Neutrophil (primary cell): ENCODE results near the gene MAP2K7.

Experiments
- H3K27ac ChIP-seq: fragments of 200-600 bp; sonication (generic); 2 replicates; pipeline ENCODE4 v1.5.1; 2016; ENCODE audit warnings: mild to moderate bottlenecking, moderate library complexity
- H3K27me3 ChIP-seq: fragments of 200-600 bp; sonication (generic); 2 replicates; pipeline ENCODE4 v1.6.0; 2016; ENCODE audit warnings: mild to moderate bottlenecking
- H3K36me3 ChIP-seq: fragments of 200-600 bp; sonication (generic); 2 replicates; pipeline ENCODE4 v1.5.1; 2017
- H3K4me1 ChIP-seq, 2 experiments: fragments of 200-600 bp in 1 of 2; sonication (generic) in 1 of 2; 1 replicate in 1 of 2; 2 replicates in 1 of 2; pipeline versions ENCODE4 v1.5.1 to v1.6.1; 2013 to 2016; ENCODE audit warnings: low read depth in 1 of 2, low read length in 1 of 2, mild to moderate bottlenecking in 1 of 2, moderate library complexity in 1 of 2; ENCODE audit not compliant: control insufficient read depth in 1 of 2, insufficient read depth in 1 of 2
- H3K4me3 ChIP-seq, 2 experiments: fragments of 200-600 bp in 1 of 2; sonication (generic) in 1 of 2; 1 replicate in 1 of 2; 2 replicates in 1 of 2; pipeline ENCODE4 v1.5.1; 2013 to 2016; ENCODE audit warnings: low read depth in 1 of 2, low read length in 1 of 2, mild to moderate bottlenecking in 1 of 2, moderate library complexity in 1 of 2
- H3K9me3 ChIP-seq: fragments of 200-600 bp; sonication (generic); 2 replicates; pipeline ENCODE4 v1.5.1; 2016
- CTCF ChIP-seq: fragments of 200-600 bp; sonication (generic); IDR thresholded peaks from 2 replicates; pipeline ENCODE4 v1.5.1; 2016; ENCODE audit warnings: antibody characterized with exemption

The MAP2K7 gene

DNA sequence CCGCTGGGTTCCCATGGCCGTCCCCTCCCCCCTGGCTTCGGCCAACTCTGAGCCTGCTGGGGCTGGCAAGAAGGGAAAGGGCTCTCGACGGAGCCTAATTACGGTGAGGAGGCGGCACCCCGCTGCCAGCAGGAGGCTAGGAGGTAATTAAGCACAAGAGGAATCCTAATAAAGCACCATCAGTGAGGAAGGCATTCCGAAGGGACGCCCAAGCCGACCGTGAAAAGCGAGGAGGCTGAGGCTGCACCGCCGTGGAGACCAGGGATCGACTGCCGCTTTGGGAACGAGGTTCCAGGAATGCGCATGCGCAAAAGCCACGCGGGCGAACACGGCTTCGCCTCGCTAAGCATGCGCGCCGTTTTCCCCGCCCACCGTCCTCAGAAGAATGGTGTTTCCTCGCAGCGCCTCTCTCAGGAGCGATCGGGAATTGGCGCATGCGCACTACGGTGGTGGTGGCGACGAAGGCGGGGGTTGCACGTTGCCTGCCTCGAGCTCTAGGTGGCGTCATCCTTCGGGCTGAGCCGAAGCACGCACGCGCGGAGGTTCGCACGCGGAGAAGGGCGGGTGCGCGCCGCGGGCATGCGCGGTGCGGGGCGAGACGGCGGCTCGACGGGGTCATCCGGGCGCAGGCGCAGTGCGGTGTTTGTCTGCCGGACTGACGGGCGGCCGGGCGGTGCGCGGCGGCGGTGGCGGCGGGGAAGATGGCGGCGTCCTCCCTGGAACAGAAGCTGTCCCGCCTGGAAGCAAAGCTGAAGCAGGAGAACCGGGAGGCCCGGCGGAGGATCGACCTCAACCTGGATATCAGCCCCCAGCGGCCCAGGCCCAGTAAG lies at the start of gene MAP2K7:
TSS of gene MAP2K7 (plus strand) at position 634 of the 830 bp plus-strand sequence. CDS start at position 702, 68 bp downstream.
- peaks cover 22 to 23% of the 10 kb centered on the region in 2 experiments for H3K4me1 ChIP-seq
- peaks cover 37% of the 10 kb centered on the region for H3K27me3 ChIP-seq
- H3K9me3 ChIP-seq: no peaks in the 10 kb centered on the region
- H3K36me3 ChIP-seq: peaks cover 10% of the 10 kb centered on the region
- peak within 1 kb of the TSS; percentile 75 to 88 for H3K4me3 ChIP-seq
- TF ChIP-seq CTCF: peak; percentile 92
- H3K27ac ChIP-seq: peak within 1 kb of the TSS; percentile 96

DNA sequence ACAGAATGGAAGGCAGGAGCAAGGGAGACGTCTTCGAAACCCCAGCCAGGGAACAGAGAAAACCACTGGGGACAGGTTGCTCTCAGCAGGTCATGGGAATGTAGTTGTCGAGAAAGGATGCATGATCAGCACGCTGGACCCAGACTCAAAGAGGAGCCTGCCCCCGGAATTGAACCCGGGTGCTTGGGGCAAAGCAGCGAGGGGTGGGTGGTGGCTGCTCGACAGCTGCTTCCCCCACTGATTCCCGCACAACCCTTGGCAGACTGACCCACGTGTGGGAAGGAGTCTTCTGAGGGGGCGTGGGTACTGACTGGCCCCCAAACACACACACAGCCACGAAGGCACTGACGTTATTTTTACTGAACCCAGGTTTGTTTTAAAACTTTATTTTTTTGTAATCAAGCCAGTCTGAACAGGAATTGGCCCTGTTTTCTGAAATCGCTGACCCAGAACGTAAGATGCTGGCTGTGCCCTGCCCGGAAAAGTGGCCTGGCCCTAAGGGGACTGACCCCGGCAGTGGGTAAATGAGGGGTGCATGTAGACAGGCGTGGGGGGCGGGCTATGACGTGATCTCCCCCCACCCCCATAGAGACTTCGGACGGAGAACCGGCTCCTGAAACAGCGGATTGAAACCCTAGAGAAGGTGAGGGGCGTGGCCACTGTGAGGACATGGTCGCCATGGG lies 48.1 kb upstream of the MAP2K7 start:
- H3K4me1 ChIP-seq: peaks cover 0 to 7% of the 10 kb centered on the region in 2 experiments
- H3K9me3 ChIP-seq: no peaks in the 10 kb centered on the region
- peaks cover 1% of the 10 kb centered on the region for H3K36me3 ChIP-seq
- H3K27ac ChIP-seq: no peak overlapping the region
- peaks cover 12% of the 10 kb centered on the region for H3K27me3 ChIP-seq
- TF ChIP-seq CTCF: no peak
- no peak overlapping the region for H3K4me3 ChIP-seq

DNA sequence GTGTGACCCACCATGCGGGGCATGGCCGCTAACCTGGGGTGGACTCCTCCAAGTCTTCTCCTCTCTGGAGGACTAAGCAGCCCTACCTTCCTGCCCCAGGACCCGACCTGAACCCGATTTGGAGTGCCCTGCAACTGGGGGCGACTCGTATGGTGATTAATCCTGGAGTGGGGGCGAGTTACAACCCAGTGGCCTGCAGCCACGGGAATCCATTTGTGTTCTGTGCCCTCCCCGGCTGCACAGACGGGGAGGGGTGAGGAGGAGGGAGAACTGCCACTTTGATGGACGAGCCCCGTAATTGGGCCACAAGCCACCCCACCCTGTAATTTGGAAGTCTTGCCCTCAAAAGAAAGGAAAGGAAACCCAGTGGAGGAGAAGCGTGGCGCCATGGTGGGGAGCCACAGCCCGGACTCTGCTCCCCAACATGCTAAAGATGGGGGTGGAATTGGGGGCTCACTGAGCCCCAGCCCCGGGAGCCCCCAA lies 47.5 kb upstream of the MAP2K7 start:
- H3K4me1 ChIP-seq: peaks cover 0 to 7% of the 10 kb centered on the region in 2 experiments
- no peak for TF ChIP-seq CTCF
- no peak overlapping the region for H3K27ac ChIP-seq
- no peaks in the 10 kb centered on the region for H3K36me3 ChIP-seq
- H3K9me3 ChIP-seq: no peaks in the 10 kb centered on the region
- H3K27me3 ChIP-seq: peaks cover 18% of the 10 kb centered on the region
- no peak overlapping the region for H3K4me3 ChIP-seq

- no peaks in the 10 kb centered on the region for H3K9me3 ChIP-seq
- no peak for TF ChIP-seq CTCF
- no peak overlapping the region for H3K27ac ChIP-seq
- H3K4me3 ChIP-seq: no peak overlapping the region
- peaks cover 4 to 11% of the 10 kb centered on the region in 2 experiments for H3K4me1 ChIP-seq
- H3K27me3 ChIP-seq: peaks cover 26% of the 10 kb centered on the region
- no peaks in the 10 kb centered on the region for H3K36me3 ChIP-seq
These were observed 46.7 kb upstream of the MAP2K7 start for GRCh38 chr19:7856679-7857663.

GRCh38 chr19:7857727-7858108 lies 46.0 kb upstream of the MAP2K7 start:
- Histone ChIP-seq H3K4me1 (peaks cover 7 to 19% of the 10 kb centered on the region in 2 experiments), H3K36me3 (no peaks in the 10 kb centered on the region), H3K27ac (no peak overlapping the region), H3K4me3 (no peak overlapping the region), H3K9me3 (no peaks in the 10 kb centered on the region), H3K27me3 (peaks cover 34% of the 10 kb centered on the region)
- no peak for TF ChIP-seq CTCF
